HG02938 (cell line): ENCODE results near the gene SLX9.
"Not testable (repeated sequence)": the region's sequence is repeated elsewhere in the genome, so short reads cannot be mapped to it uniquely, and the experiment has no call there.

Experiments used
- ATAC-seq: cut with Tn5 transposase; IDR thresholded peaks from one replicate; pipeline ENCODE4 v1.9.1; 2021; ENCODE audit warnings: mild to moderate bottlenecking, moderate library complexity; ENCODE audit not compliant: unreplicated experiment

Gene SLX9

DNA sequence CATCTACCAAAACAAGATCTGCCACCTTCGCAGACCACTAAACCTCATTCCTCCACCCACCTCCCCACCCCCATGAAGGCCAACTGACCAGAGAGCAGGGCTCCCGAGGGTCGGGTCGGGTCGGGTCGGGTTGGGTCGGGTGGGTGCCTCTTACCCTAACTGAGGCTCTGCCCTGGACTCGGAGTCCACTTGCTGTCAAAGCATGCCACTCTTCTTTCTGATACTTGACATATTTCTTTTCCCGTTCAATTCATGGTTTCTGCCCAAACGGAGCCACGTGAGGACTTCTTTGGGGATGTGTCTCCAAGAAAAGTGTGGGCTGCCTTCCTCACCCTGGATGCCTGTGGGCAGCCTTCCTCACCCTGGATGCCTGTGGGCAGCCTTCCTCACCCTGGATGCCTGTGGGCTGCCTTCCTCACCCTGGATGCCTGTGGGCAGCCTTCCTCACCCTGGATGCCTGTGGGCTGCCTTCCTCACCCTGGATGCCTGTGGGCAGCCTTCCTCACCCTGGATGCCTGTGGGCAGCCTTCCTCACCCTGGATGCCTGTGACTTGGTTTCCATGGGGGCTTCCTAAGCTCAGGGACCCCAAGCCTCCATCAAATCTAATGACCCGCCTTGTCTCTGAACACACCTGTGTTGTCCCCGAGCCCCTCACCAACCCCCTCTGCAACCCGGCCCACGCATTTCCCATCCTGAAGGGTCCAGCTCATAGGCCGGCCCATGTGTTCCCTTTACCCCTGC, 11.2 kb upstream of the SLX9 start:
- not testable (repeated sequence) for ATAC-seq

DNA sequence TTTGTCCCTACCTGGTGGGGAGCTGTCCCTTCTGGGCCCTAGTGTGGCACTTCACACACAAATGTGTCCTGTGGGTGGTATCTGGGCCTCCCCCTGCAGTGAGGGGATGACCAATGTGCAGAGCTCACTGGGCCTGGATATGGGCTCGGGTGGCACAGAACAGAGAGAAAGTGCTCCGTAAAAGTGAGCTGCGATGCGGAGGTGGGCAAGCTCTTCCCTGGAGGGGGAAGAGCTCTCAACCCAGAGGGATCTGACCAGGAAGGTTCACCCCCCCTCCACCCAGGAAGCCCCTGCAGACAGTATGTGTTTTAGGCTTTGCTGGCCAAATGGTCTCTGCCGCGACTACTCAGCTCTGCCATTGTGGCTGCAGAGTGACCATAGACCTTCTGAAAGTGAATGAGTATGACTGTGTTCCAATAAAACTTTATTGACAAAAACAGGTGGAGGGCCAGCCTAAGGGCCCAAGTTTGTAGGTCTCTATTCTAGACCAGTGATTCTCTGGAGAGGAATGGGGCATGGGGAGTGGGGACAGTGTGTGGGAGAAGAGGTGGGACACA, 10.5 kb upstream of the SLX9 start:
- no peak for ATAC-seq

DNA sequence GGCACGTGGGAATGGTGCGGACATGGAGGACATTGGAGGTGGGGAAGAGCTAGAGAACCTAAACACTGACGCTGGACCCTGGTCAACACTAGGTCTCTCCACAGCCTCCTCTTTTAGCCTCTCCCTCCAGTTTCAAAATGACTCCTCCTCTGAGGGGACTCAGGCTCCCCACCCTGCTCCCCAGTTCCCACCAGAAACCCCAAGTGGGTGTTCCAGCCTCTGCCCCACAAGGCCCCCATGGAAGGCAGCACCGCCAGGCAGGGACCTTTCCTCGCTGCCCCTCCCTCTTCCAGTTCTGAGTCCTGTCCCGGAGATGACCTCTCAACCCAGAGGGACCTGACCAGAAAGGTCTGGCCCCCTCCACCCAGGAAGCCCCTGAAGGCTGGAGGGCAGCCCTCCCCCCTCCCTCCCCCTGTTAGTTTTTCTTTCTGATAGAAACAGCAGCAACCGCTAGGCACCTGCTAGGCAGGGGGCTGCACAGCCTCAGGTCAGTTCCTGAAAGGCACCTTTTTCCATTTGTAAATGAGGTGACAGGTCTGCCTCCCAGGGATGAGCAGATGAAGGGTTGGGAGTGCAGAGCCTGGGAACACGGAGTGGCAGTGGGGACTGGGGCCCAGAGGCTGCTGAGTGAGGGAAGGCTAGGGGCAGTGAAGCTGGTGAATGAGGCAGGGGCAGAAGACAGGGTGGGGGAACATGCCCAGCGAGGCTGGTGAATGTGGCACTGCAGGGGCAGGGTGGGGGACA, 9.9 kb upstream of the SLX9 start:
- no peak for ATAC-seq

DNA sequence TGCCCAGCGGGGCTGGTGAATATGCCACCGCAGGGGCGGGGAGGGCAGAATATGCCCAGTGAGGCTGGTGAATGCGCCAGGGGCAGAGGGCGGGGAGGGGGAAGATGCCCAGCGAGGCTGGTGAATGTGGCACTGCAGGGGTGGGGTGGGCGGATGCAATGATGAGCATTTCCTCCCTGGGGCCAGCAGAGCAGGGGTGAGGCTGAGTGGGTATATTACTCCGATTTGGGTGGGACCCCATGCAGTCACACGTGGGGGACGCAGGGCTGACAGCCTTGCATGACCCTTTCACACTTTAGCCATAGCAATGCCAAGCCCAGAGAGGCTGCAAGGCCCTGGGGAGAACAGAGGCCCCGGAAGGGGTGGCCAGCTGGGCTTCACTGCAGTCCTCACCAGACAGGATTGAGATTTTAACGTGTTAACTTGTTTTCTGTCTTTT, 9.3 kb upstream of the SLX9 start:
- no peak for ATAC-seq

DNA sequence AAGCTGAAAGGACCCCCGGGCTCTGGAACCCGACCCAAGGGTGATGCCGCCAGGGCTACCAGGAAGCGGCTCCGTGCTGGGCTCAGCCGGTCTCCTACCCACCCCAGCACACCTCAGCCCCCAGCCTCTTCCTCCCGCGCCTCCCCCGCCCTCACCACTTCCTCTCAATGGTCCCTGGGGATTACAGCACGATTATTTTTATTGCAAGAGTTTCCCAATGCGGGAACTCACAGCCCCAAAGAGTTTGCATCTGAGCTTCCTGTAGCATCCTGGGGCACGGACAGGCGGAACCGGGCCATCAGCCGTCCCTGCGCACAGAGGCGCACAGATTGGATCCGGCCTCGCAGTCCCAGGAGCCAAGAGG, 8.7 kb upstream of the SLX9 start:
- ATAC-seq: no peak

DNA sequence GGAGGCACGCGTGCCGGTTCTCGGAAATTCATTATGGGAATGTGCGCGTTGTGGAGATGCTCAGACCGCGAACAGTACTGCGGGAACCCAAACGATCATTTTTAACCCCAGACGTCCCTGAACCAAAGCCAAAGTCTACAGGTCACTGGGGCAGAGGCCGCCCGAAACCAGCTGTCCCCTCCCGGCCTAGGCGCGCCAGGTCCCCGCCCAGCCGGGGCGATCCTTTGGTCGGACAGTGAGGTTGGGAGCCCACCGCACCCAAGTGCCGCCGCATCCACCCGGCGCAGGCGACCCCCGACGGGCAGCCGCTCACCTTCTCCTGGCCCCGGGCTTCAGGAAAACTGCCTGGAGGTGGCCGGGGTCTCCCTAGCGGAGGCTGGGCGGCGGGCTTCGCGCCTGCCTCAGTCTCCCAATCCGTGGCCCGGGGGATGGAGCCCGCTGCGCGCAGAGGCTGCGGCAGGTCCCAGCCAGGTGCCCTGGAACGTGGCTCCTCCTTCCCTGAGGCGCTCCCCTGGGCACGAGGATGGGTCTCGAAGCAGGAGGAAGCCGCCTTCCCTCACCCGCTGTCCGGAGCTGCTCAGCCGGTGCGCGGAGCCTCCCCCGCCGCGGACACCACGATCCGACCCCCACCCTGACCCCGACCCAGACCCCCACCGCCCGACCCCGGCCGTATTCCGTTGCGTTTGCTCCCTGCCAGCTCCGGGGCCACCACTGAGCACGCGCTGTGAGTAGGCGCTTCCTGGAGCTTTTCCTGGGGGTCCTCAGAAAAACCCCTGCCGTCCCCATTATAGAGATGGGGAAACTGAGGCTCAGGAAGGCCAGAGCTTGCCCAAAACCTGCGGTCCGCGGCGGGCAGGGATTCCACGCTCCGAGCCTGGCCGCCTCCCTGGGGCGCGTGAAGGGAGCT, 8.1 kb upstream of the SLX9 start:
- no peak for ATAC-seq

DNA sequence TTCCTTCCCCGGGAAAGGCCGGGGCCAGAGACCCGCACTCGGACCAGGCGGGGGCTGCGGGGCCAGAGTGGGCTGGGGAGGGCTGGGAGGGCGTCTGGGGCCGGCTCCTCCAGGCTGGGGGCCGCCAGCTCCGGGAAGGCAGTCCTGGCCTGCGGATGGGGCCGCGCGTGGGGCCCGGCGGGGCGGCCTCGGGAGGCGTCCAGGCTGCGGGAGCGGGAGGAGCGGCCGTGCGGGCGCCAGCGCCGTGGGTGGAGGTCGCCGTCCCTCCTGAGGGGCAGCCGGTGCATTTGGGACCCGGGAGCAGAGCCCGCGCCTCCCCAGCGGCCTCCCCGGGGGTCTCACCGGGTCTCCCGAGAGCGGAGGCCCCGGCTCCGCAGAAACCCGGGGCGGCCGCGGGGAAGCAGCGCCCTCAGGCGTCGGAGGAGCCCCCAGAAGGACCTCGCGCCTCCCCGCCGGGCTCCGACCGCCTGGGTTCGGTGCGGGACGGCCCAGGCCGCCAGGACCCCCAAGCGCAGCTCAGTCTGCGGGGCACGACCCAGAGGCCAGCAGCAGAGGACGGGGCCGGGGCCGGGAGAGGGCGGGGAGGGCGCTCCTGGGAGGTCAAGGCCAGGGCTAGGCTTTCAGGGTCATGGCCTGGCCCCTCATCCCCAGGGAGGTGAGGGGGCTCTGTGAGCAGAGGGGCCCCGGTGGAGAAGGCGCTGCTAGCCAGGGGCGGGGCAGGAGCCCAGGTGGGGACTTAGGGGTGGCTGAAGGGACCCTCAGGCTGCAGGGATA, 7.2 kb upstream of the SLX9 start:
- ATAC-seq: no peak

GRCh38 chr21:44933199-44933917, 6.5 kb upstream of the SLX9 start:
- no peak for ATAC-seq

GRCh38 chr21:44933918-44934260, 5.9 kb upstream of the SLX9 start:
- no peak for ATAC-seq

- ATAC-seq: no peak
These were observed 5.6 kb upstream of the SLX9 start for GRCh38 chr21:44934276-44934675.

GRCh38 chr21:44934797-44935532, 4.9 kb upstream of the SLX9 start:
- no peak for ATAC-seq

DNA sequence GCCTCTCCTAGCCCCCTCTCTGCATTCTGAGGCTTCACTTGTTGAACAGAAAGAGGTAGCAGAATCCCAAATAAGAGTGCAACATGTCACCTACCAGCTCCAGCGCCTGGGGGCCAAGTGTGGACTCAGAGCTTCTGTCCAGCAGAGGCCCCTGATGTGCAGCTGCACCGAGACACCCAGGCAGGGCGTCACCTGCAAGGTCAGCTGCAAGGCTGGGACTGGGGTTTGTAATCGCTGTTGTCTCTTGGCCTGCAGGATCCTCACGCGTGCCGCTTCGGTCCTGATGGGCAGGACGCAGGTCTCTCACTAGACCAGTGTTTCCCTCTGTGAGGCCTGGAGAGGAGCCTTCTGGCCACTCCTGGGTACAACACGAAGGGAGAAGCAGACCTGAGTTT, 4.3 kb upstream of the SLX9 start:
- ATAC-seq: no peak

- no peak for ATAC-seq
These were observed 877 bp upstream of the SLX9 start for GRCh38 chr21:44938772-44939531.

- ATAC-seq: peak; percentile 35
These were observed 345 bp downstream of the SLX9 start for GRCh38 chr21:44940116-44940631.

GRCh38 chr21:44941567-44941966, 1.7 kb downstream of the SLX9 start:
- ATAC-seq: no peak

GRCh38 chr21:44942566-44942965, 2.7 kb downstream of the SLX9 start:
- no peak for ATAC-seq

GRCh38 chr21:44943005-44943685, 3.3 kb downstream of the SLX9 start:
- no peak for ATAC-seq
